ENCODE measurements around the gene ABCC6. TPM values are rescaled to one million over a fixed set of nuclear protein-coding genes. Genes with fewer than 3 reads are reported as not detected.
"Not testable (repeated sequence)": the region's sequence is repeated elsewhere in the genome, so short reads cannot be mapped to it uniquely, and the experiment has no call there.

Gene ABCC6
- total RNA-seq, 2 donors from 2014 or later = 10.4 to 14.5 TPM

DNA sequence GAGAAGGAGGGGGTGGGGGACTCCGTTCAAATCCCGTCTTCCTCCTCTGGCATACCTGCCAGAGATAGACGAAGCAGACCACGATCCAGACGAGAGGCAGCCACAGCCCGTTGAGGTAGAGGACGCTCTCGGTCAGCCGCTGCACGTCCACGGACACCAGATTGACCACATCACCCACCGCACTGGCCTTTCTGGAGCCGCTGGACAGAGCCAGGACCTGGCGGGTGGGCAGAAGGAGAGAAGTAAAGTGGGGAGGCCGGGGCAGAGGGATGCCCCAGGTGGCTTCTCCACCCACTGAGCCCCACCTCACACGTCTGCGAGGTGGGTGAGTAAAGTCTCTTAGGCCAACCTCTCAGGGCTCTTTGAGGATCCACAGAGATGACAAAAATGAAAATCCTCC, 25.3 kb downstream of the ABCC6 start:
- Histone ChIP-seq H3K27ac (no peak overlapping the region), H3K9ac (ENCODE audit: low read depth in 2 of 2, low read length in 2 of 2) (no peak overlapping the region), H3K4me3 (no peak overlapping the region), H3K36me3 (no peaks in the 10 kb centered on the region), H3K9me3 (no peaks in the 10 kb centered on the region), H3K4me1 (no peaks in the 10 kb centered on the region), H3K27me3 (no peaks in the 10 kb centered on the region)
- no peak for DNase-seq
- TF ChIP-seq, protein P1, sequence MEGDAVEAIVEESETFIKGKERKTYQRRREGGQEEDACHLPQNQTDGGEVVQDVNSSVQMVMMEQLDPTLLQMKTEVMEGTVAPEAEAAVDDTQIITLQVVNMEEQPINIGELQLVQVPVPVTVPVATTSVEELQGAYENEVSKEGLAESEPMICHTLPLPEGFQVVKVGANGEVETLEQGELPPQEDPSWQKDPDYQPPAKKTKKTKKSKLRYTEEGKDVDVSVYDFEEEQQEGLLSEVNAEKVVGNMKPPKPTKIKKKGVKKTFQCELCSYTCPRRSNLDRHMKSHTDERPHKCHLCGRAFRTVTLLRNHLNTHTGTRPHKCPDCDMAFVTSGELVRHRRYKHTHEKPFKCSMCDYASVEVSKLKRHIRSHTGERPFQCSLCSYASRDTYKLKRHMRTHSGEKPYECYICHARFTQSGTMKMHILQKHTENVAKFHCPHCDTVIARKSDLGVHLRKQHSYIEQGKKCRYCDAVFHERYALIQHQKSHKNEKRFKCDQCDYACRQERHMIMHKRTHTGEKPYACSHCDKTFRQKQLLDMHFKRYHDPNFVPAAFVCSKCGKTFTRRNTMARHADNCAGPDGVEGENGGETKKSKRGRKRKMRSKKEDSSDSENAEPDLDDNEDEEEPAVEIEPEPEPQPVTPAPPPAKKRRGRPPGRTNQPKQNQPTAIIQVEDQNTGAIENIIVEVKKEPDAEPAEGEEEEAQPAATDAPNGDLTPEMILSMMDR (IDR thresholded peaks at IDR 0.05) = no peak
- intact Hi-C loops (cut with DNase I) = no loop called here

DNA sequence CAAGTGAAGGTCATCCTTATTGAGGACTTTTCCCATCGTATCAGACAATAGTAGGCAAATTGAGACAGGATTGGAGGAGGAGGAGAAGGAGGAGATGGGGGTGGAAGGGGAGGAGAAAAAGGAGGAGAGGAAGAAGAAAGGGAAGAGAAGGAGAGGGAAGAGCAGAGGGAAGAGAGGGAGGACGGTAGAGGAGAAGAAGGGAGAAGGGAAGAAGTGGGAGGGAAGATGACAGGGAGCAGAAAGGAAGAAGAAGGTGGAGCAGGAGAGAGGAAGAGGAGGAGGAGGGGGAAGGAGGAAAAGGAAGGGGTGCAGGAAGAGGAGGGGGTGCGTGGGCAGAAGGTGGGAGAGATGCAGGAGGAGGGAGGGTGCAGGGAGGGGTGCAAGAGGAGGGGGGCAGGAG, 26.0 kb downstream of the ABCC6 start:
- H3K4me1 ChIP-seq = no peaks in the 10 kb centered on the region
- no peaks in the 10 kb centered on the region for H3K36me3 ChIP-seq
- intact Hi-C loops (cut with DNase I) = no loop called here
- H3K4me3 ChIP-seq = no peak overlapping the region
- no peak overlapping the region for H3K27ac ChIP-seq
- no peak overlapping the region for H3K9ac ChIP-seq (ENCODE audit: low read depth in 2 of 2, low read length in 2 of 2)
- H3K9me3 ChIP-seq = no peaks in the 10 kb centered on the region
- DNase-seq = no peak
- TF ChIP-seq, protein P1 (IDR thresholded peaks at IDR 0.05) = no peak
- H3K27me3 ChIP-seq = no peaks in the 10 kb centered on the region

DNA sequence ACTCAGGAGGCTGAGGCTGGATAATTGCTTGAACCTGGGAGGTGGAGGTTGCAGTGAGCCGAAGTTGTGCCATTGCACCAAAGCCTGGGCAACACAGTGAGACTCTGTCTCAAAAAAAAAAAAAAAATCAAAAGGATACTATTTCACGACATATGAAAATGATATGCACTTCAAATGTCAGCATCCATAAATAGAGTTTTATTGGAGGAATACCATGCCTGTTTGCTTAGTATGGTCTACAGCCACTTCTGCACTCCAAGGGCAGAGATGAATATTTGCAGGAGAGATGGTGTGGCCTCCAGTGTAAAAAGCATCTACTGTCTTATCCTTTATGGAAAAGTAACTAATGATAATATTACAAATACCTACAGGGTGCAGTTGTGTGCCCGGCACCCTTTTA, 27.2 kb downstream of the ABCC6 start:
- Histone ChIP-seq H3K4me1 (no peaks in the 10 kb centered on the region), H3K9ac (ENCODE audit: low read depth in 2 of 2, low read length in 2 of 2) (no peak overlapping the region), H3K36me3 (no peaks in the 10 kb centered on the region), H3K4me3 (no peak overlapping the region), H3K27me3 (no peaks in the 10 kb centered on the region), H3K27ac (no peak overlapping the region), H3K9me3 (no peaks in the 10 kb centered on the region)
- DNase-seq = no peak
- intact Hi-C loops (cut with DNase I) = no loop called here
- TF ChIP-seq, protein P1 (IDR thresholded peaks at IDR 0.05) = no peak

DNA sequence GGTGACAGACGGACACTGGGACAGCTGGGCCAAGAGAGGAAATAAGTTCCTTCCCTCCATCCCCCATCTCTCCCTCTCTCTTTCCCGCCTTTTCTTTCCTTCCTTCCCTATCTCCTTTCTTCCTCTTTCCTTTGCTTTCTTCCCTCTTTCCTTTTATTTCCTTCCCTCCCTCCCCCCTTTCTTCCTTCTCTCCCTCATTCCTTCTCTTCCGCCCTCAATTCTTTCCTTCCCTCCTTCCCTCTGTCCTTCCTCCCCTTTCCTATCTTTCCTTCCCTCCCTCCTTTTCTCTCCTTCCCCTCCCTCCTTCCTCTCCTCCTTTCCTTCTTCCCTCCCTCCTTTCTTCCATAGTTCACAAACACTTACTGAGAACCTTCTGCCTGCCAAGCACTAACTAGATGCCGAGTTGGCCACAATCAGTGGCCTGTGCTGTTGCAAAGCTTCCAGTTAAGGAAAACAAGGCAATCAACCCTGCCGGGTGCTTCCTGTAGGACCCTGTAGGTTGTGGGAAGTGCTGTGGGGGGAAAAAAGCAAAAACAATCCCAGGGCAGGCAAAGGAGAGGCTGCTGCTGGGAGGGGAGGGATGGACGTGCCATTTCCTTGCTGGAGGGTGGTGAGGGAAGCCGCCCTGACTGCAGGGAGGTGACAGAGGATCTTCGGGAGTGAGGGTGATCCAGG, 31.7 kb downstream of the ABCC6 start:
- no peak for DNase-seq
- no peaks in the 10 kb centered on the region for H3K4me1 ChIP-seq
- no peaks in the 10 kb centered on the region for H3K9me3 ChIP-seq
- H3K36me3 ChIP-seq = no peaks in the 10 kb centered on the region
- no peak overlapping the region for H3K27ac ChIP-seq
- TF ChIP-seq, protein P1 (IDR thresholded peaks at IDR 0.05) = no peak
- H3K4me3 ChIP-seq = no peak overlapping the region
- no peak overlapping the region for H3K9ac ChIP-seq (ENCODE audit: low read depth in 2 of 2, low read length in 2 of 2)
- no peaks in the 10 kb centered on the region for H3K27me3 ChIP-seq
- intact Hi-C loops (cut with DNase I) = no loop called here

DNA sequence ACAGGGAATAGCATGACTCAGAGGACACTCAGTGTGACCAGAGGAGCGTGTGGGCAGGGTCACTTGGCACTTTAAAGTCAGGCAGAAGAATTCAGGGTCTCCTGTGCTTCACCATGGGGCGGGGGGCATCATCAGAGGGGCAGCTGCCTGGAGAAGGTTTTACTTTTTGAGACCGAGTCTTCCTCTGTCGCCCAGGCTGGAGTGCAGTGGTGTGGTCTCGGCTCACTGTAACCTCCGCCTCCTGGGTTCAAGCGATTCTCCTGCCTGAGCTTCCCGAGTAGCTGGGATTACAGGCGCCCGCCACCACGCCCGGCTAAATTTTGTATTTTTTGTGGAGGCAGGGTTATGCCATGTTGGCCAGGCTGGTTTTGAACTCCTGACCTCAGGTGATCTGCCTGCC, 32.3 kb downstream of the ABCC6 start:
- H3K36me3 ChIP-seq; DNase-seq; H3K9ac ChIP-seq (ENCODE audit: low read depth in 2 of 2, low read length in 2 of 2); intact Hi-C loops (cut with DNase I); H3K9me3 ChIP-seq; H3K4me1 ChIP-seq; H3K4me3 ChIP-seq; H3K27me3 ChIP-seq; H3K27ac ChIP-seq: not testable (repeated sequence)

DNA sequence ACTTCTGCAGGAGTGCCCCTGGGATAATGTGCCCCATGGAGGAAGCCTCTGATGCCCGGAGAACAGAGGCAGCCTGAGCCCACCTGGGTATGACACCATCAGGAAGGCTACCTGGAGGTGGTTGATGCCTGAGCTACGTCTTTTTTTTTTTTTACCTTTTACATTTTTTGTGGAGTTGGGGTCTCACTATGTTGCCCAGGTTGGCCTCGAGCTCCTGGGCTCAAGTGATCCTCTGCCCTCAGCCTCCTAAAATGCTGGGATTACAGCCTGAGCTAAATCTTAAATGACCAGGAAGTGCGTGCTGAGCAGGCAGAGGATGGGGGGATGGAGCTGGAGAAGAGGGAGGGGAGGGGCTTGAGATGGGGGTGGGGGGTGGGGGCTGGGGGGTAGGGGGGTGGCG, 32.7 kb downstream of the ABCC6 start:
- intact Hi-C loops (cut with DNase I) = no loop called here
- TF ChIP-seq, protein P1 (IDR thresholded peaks at IDR 0.05) = no peak
- DNase-seq = no peak
- Histone ChIP-seq H3K27me3 (no peaks in the 10 kb centered on the region), H3K4me3 (no peak overlapping the region), H3K9ac (ENCODE audit: low read depth in 2 of 2, low read length in 2 of 2) (no peak overlapping the region), H3K9me3 (no peaks in the 10 kb centered on the region), H3K36me3 (no peaks in the 10 kb centered on the region), H3K27ac (no peak overlapping the region), H3K4me1 (no peaks in the 10 kb centered on the region)

Measured in colonic mucosa (tissue), 4 donors.